ENCODE measurements around the gene HELZ. TPM values are rescaled to one million over a fixed set of nuclear protein-coding genes. Genes with fewer than 3 reads are reported as not detected.

HELZ gene
- polyA plus RNA-seq, 3 donors = 24.8 to 44.1 (median 39.9) TPM

GRCh38 chr17:67187927-67188326 is 57.1 kb downstream of the HELZ start:
- H3K36me3 Mint-ChIP-seq = peaks cover 44 to 64% of the 10 kb centered on the region in 2 donors

DNA sequence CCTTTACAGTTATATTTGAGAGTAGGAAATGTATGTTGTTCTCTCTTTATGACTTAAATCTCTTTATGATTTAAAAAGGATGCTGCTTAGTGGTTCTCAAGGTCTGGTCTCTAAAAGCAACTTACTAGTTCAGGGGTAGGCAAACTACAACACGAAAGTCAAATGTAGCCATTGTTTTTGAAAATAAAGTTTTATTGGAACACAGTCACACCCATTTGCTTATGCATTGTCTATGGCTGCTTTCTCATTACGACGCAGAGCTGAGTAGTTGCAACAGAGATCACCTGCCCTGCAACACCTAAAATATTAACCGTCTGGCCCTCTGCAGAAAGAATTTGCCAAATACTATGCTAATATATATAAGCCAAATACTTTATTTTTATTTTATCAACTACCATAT is 58.2 kb downstream of the HELZ start:
- DNase-seq = no peak
- Mint-ChIP-seq H3K36me3 (peaks cover 48 to 70% of the 10 kb centered on the region in 2 donors), H3K4me3 (no peak overlapping the region), H3K4me1 (no peaks in the 10 kb centered on the region), H3K9me3 (no peaks in the 10 kb centered on the region), H3K27me3 (ENCODE audit: low read depth in 3 of 3) (no peaks in the 10 kb centered on the region), H3K27ac (no peak overlapping the region)
- Histone ChIP-seq H3K4me1 (ENCODE audit: control insufficient read depth in 1 of 2, insufficient read depth in 2 of 2, low read length in 2 of 2) (no peaks in the 10 kb centered on the region), H3K9me3 (replicated peaks in 1 of 2; ENCODE audit: control insufficient read depth in 1 of 2, insufficient read depth in 1 of 2, low read length in 2 of 2) (no peaks in the 10 kb centered on the region), H3K79me2 (ENCODE audit: insufficient read depth, low read length) (no peaks in the 10 kb centered on the region), H3K4me3 (replicated peaks in 1 of 3; ENCODE audit: low read depth in 2 of 3, low read length in 3 of 3) (no peak overlapping the region), H3K27me3 (ENCODE audit: control insufficient read depth in 2 of 2, insufficient read depth in 2 of 2, low read length in 2 of 2) (no peaks in the 10 kb centered on the region), H3K36me3 (replicated peaks in 1 of 2; ENCODE audit: control insufficient read depth in 1 of 2, insufficient read depth in 2 of 2, low read length in 2 of 2) (peaks cover 55 to 99% of the 10 kb centered on the region in 2 donors), H2AFZ (ENCODE audit: insufficient read depth, low read depth, low read length, poor library complexity, severe bottlenecking) (no peak overlapping the region), H3K4me2 (replicated peaks; ENCODE audit: extremely low read depth, low read length, poor library complexity, severe bottlenecking) (no peak overlapping the region), H4K20me1 (ENCODE audit: insufficient read depth, low read length) (peaks cover 75% of the 10 kb centered on the region), H3K9ac (ENCODE audit: insufficient read depth, low read length, poor library complexity, severe bottlenecking) (no peak overlapping the region), H3K27ac (ENCODE audit: low read depth in 1 of 2, low read length in 2 of 2) (no peak overlapping the region)
- TF ChIP-seq CTCF (IDR thresholded peaks at IDR 0.05) = no peak
- no CpG with 5 or more reads among the region's 4 CpGs for WGBS (ENCODE audit: insufficient coverage)
- intact Hi-C loops (cut with micrococcal nuclease) = no loop called here

More at GRCh38 chr17:67187927-67188326, 57.1 kb downstream of the HELZ start:
- Mint-ChIP-seq H3K4me3 (no peak overlapping the region), H3K27me3 (ENCODE audit: low read depth in 3 of 3) (no peaks in the 10 kb centered on the region), H3K27ac (no peak overlapping the region), H3K4me1 (no peaks in the 10 kb centered on the region), H3K9me3 (no peaks in the 10 kb centered on the region)
- no peak overlapping the region for H2AFZ ChIP-seq (ENCODE audit: insufficient read depth, low read depth, low read length, poor library complexity, severe bottlenecking)
- no peaks in the 10 kb centered on the region for H3K9me3 ChIP-seq (replicated peaks in 1 of 2; ENCODE audit: control insufficient read depth in 1 of 2, insufficient read depth in 1 of 2, low read length in 2 of 2)
- no peak overlapping the region for H3K4me3 ChIP-seq (replicated peaks in 1 of 3; ENCODE audit: low read depth in 2 of 3, low read length in 3 of 3)
- intact Hi-C loops (cut with micrococcal nuclease) = no loop called here
- H3K36me3 ChIP-seq (replicated peaks in 1 of 2; ENCODE audit: control insufficient read depth in 1 of 2, insufficient read depth in 2 of 2, low read length in 2 of 2) = peaks cover 50 to 90% of the 10 kb centered on the region in 2 donors
- no peak for TF ChIP-seq CTCF (IDR thresholded peaks at IDR 0.05)
- DNase-seq = no peak
- H4K20me1 ChIP-seq (ENCODE audit: insufficient read depth, low read length) = peaks cover 66% of the 10 kb centered on the region
- no peaks in the 10 kb centered on the region for H3K27me3 ChIP-seq (ENCODE audit: control insufficient read depth in 2 of 2, insufficient read depth in 2 of 2, low read length in 2 of 2)
- H3K4me1 ChIP-seq (ENCODE audit: control insufficient read depth in 1 of 2, insufficient read depth in 2 of 2, low read length in 2 of 2) = no peaks in the 10 kb centered on the region
- no peak overlapping the region for H3K9ac ChIP-seq (ENCODE audit: insufficient read depth, low read length, poor library complexity, severe bottlenecking)
- no peak overlapping the region for H3K4me2 ChIP-seq (replicated peaks; ENCODE audit: extremely low read depth, low read length, poor library complexity, severe bottlenecking)
- no peaks in the 10 kb centered on the region for H3K79me2 ChIP-seq (ENCODE audit: insufficient read depth, low read length)
- H3K27ac ChIP-seq (ENCODE audit: low read depth in 1 of 2, low read length in 2 of 2) = no peak overlapping the region
- no CpG with 5 or more reads among the region's 1 CpG for WGBS (ENCODE audit: insufficient coverage)

Measured in CD14-positive monocyte (primary cell).